DMS 273 treated with DMSO at 0.1 percent for 48 hours (cell line): ENCODE measurements around the gene IGFBP2.

Experiments used
- DNase-seq: peaks from one replicate; lab custom pipeline; 2025; lab: John Stamatoyannopoulos, UW

Gene IGFBP2

DNA sequence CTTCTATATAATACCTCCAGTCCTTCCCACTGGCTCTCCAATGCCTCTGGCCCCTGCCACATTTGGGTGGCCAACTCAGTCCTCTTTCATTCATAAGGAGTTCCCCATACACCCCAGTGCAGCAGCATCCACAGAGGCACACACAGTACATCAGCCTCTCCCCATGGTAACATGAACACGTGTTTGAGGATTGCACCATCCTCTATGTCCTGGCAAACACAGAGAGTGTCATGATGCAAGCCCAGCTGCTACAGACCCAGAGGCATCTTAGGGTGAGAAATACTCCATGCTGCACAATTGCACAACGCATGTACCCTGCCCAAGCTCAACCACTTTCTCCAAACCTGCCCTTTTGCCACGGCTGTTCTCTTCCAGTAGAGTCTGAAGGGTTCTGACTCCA is 50.6 kb downstream of the IGFBP2 start:
- no peak for DNase-seq

GRCh38 chr2:216685327-216685875 is 52.2 kb downstream of the IGFBP2 start:
- DNase-seq: no peak

GRCh38 chr2:216687111-216687510 is 53.9 kb downstream of the IGFBP2 start:
- no peak for DNase-seq

- no peak for DNase-seq
These were observed 54.4 kb downstream of the IGFBP2 start for GRCh38 chr2:216687646-216688045.

DNA sequence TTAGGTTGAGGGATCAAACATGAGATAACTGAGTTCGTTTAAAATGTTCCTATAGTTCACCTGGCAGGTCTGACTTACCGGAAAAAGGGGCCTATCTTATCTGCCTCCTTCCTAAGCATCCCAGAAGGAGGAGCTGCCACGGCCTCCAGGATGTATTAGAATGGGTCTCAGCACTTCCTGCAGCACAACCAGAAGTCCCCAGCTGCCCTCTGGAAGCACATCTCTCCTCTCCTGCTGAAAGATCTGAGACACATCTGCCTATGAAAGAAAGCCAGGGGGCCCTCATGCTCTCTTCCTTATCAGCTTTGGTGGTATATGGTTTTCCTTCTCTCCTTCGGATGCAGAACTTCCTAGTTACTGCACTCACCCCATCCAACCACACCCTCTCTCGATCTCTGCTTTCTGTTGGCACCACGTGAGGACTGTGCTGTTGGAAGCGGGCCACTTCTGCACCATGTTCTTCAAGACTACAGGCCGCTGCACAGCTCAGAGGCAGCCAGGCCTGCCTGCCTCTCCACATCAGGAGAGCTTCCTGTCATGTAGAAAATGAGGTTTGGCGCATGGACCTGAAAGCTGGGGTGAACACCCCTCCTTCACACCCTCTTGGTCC is 55.6 kb downstream of the IGFBP2 start:
- no peak for DNase-seq

DNA sequence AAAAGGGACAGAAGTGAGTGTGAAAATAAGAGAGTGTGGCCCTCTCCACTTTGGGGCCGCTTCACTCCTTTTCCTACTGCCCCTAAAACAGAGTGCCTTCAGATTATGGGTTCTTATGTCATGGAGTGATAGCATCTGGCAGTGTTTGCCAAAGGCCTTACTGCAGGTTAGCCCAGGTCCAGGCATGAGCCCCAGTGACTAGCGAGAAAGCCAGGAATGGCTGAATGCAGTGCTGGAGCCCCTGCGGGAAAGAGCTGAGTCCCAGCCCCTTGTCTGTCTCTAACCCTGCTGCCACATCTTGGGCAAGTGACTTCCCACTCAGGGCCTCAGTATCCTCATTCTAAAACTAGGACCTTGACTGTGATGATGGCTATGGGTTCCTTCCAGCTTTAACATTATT is 56.2 kb downstream of the IGFBP2 start:
- DNase-seq: no peak

GRCh38 chr2:216690456-216690852 is 57.2 kb downstream of the IGFBP2 start:
- no peak for DNase-seq

- peak; percentile 81 for DNase-seq
These were observed 57.9 kb downstream of the IGFBP2 start for GRCh38 chr2:216690853-216691741.

DNA sequence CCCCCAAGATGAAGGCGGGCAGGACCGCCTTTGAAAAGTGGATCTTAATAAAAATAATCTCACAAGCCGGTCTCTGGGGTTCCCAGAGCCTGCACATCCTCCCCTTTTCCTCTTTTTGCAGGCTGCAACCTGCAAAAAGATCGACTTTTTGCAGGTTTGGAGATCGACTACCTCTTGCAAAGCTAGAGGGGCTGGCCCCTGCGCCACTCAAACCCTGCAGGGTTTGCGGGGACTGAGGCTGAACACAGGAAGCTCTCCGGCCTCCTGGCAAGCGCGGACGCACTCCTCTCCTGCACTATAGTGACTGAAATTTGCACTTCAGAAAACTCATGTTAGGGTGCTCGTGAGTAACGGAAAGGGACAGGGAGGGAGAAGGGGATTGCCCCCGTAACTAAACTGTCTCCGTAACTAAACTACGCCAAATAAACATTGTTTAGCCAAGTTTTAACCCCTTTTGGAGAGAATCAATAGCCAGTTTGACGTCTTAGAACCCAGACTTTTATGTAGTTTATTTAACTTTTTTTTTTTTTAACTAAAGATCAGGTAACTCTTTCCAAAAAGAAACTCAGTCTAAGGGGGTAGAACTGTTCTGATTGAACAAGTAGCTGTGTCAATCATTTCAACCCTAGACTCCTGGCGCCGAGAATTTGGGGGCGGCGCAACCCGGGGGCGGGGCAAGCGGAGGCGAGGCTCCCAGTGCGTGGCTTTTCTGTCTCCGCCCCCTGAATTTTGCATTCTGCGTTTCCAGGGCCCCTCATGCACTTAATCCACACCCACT is 59.6 kb downstream of the IGFBP2 start:
- peak; percentile 73 for DNase-seq

GRCh38 chr2:216693414-216694080 is 60.3 kb downstream of the IGFBP2 start:
- no peak for DNase-seq

GRCh38 chr2:216694082-216694825 is 61.0 kb downstream of the IGFBP2 start:
- peak; percentile 47 for DNase-seq

GRCh38 chr2:216694826-216695217 is 61.6 kb downstream of the IGFBP2 start:
- DNase-seq: no peak

- peak; percentile 82 for DNase-seq
These were observed 62.2 kb downstream of the IGFBP2 start, which contains the start of gene IGFBP5 for GRCh38 chr2:216695401-216695821. Gene IGFBP5, minus strand, starts transcription at chr2:216695549. Its CDS starts 774 bp downstream, at chr2:216694775.

DNA sequence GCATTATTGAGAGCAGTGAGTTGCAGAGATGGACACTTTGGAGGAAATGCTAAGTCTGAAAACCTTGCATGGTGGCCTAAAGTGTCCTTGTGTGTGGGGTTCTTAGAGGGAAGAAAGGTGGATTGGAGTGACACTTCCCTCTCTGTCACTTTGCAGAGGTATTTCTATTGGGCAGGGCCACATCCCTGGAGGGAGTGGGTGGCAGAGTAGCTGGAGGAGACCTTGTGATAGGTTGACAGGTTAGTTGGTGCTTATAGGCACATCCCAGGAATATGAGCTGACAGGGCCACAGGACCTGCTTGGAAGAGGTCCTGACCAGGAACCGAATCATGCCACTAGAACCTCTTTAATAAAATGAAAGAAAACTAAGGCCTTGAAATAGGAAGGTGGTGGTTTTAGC is 63.1 kb downstream of the IGFBP2 start:
- DNase-seq: no peak

DNA sequence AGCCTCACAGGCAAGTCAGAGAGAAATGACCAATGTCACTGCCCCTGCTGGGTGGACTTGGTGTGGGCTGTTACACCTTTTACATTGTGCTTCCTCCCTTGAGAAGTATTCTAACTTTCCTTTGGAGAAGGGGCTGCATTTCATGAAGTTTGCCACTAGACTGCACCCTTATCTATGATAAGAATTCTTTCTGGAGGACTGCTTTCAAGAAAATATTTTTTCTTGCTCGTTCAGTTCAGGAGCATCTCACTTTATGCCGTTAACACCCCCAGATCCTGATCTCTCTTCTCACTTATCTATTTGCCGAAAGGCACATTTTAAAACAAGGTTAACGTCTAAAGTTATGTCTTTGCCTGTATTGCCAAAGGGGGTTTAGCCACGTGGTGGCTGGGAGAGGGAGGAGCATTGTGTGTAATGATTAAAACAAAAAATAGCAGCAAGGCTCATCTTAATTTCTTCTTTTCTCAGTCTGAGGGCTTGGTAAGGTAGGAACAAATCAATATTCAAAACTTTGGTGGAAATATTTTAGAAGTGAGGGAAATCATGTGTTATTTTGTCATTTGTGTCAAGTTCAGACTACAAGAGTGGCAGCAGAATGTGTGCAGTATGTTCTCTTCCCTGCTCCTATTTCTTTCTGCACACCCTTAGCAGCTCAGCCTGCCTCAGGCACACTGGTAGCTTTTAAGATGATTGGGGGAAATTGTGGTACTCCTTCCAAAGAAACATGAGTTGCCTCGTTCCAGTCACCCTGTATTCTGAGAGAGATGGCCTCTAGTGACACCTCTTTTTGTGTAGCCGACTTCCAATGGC is 63.7 kb downstream of the IGFBP2 start:
- DNase-seq: peak; percentile 44

DNA sequence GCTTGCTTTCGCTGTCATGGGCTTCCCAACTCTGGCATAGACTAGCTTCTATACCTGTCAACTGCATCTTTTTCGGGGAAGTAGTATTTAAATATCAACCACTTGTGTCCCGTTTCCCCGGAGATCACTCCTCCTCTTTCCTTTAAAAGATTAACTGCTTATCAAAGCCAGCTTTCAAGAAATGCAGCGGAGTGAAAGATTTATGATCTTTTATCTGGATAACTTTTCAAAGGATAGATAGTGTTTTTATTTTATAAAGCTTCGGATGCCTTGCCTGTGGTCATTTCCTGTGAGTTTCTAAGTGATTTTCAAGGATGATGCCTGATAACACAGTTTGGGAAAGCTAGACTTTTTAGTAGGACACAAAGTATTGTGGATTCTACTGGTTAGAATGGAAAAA is 65.1 kb downstream of the IGFBP2 start:
- no peak for DNase-seq

GRCh38 chr2:216698895-216699294 is 65.7 kb downstream of the IGFBP2 start:
- DNase-seq: peak; percentile 68

GRCh38 chr2:216700088-216700567 is 66.9 kb downstream of the IGFBP2 start:
- DNase-seq: peak; percentile 77

GRCh38 chr2:216700781-216701180 is 67.6 kb downstream of the IGFBP2 start:
- no peak for DNase-seq

DNA sequence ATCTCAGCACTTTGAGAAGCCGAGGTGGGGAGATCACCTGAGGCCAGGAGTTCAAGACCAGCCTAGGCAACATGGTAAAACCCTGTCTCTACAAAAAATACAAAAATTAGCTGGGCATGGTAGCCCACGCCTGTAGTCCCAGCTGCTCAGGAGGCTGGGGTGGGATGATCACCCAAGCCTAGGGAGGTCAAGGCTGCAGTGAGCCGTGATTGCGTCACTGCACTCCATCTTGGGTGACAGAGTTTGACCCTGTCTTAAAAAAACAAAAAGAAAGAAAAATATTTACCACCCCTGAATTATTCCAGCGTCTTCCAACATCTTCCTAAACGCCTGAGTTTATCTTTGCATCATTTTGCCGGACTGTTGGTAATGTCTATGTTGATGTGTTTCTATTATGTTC is 68.3 kb downstream of the IGFBP2 start:
- no peak for DNase-seq
